Kidney capillary endothelial cell (primary cell): ENCODE data around the gene OR5AR1.
"Not testable (repeated sequence)": the region's sequence is repeated elsewhere in the genome, so short reads cannot be mapped to it uniquely, and the experiment has no call there.

Source experiments
- DNase-seq: peaks from one replicate; pipeline ENCODE4 v3.0.0-alpha.2; 2018; ENCODE audit warnings: low spot score

The OR5AR1 gene

DNA sequence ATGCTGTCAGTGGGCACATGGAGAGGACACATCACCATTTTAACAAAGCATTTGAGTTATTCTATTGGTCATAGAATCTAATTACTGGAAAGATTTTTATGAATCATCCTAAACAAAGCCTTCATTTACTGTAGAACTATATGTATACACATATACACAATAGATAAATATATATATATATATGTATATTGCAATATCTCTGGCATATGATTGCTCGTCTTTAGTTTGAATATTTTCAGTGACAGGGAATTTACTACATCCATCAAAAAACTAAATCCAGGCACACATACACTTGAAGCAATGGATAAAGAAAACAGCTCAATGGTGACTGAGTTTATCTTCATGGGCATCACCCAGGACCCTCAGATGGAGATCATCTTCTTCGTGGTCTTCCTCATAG, at the start of gene OR5AR1:
TSS of gene OR5AR1 (plus strand) at position 301 of the 400 bp plus-strand sequence. CDS start at position 301, 0 bp downstream.
- DNase-seq: no peak

DNA sequence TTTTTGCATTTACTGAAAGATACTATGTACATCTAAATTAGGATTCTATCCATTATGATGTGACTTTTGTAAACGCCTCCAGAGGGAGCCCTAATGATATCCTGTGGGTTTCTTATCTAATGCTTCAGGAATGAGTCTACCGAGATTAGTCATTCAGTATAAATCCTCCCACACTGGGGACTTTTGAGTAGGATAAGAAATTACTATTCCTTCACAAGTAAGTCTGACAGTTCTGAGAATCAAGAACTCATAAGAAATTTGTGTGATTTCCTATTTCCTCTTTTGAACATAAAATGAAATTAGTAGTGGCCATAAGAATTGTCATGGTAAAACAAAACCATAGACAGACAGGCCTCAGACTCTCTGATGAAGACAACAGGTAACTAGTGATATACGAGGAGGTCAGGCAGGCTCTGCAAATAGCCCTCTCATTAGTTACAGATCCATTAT, 38.8 kb upstream of the OR5AR1 start:
- peak; percentile 59 for DNase-seq

DNA sequence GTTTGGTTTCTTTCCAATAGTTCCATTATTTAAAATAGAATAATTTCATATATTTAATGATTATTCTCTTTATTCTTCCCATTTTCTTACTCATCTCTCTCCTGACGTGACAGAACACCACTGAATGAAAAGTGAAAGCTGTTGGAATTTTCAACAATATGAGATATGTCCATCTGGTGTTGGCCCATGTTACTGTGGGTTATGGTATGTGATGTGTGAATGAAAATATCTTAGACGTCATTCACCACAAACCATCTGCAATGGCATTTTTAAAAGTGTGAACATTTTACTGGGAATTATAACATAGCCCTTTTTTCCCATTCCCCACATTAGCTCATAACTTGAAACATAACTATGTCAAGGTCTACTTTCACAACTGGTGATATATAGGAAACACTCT, 37.5 kb upstream of the OR5AR1 start:
- no peak for DNase-seq

DNA sequence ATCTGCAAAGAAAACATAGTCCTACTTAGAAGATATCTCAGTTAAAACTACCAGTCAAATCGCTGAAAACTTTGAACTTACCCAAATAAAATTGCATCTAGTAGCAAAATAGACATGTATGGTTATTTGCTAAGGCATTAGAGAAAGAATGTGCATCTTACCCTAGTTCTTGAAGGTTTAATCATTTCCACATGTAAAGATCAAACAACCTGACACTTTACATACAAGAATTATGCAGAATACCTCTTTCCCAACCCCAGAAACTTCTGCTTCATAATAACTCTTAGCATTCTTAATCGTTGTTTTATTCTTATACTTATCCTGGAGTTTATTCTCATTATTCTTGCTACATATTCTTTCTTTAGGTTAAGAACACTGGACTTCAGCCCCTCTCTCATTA, 31.2 kb upstream of the OR5AR1 start:
- no peak for DNase-seq

DNA sequence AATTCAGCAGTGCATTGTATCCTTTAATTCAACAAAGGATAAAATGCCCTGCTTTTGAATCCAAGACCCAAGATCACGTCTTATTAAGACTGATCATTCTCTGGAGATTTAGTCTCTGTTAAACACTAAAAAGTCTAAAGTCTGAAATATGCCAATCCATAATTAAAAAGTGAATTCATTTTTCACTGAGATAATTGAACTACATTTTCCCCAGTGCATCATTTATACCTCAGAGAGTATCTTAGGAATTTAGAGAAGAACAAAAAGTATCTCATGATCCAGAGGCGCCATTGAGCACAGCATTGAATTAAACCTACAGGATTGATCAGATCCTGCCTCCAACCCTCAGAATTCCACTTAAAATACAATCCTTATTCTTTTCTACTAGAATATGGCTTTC, 26.6 kb upstream of the OR5AR1 start:
- no peak for DNase-seq

DNA sequence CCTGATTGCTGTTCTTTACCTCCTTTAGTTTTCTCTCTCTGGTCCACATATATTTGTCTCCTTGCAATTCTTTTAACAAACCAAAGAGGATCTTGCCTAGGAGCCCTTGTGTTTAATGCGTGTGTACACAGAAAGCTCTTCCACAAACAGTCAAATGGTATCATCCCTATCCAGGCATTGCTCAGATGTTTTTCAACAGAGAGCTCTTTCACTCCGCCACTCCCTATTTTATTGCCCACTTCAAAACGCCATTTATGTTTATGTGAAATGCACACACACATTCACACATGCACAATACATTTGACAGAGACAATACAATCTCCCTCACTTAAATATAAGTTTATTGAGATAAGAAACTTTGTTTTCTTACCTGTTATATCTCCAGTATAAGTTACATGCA, 26.0 kb upstream of the OR5AR1 start:
- DNase-seq: no peak

DNA sequence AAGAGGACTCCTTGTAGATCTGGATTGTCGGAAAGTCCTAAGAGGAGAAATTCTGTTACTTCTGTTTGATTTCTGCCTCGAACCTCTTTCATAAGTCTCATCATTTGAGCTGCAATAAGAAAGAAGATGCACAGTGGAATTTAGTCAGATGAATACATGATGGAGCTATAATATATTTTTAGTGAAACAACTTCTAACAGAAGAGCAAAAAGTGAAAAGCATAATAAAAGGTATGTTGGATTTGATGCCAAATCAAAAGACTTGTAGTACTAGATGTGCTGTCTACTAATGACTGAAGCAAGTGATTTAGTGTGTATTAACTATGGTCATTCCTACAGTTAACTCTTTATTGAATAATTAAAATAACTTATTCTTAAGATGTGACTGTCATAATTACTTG, 21.1 kb upstream of the OR5AR1 start, which contains the start of gene OR5AP2:
TSS of gene OR5AP2 (minus strand) at position 101 of the 400 bp plus-strand sequence. CDS start at position 101, 0 bp downstream.
- DNase-seq: no peak

DNA sequence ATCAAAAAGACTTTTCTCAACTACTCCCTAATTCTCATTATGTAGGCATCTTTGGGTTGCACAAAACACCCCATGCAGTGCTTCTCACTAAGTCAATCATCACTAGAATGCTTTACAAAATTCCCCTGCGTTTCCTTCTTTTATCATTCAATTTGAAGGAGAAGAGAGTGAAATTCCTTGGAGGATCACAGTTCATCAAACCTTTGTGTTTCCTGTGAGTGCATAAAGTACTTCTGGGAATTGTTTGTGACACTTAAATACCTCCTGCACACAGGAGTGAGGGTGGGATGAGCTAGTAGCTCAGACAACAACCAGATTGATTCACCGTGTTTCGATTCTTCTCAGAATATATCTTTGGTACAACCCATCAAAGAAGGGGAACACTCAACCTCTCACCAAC, 3.7 kb upstream of the OR5AR1 start:
- no peak for DNase-seq

DNA sequence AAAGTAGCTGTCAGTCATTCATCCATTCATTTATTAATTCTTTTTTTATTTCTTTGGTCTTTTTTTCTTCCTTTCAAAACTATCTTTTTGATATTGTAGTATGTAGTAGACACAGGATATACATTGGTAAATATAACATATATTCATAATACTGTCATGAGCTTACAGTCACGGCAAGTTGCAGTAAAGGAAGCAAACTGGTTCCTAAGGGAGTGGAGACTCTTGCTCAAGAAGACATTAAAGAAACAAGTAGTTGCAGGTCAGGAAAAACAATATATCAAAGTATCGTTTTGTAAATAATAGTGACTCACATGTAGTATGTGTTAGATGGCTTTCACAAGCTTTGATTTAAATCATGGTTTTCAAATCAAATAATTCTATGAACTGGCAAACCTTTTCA, 7.5 kb downstream of the OR5AR1 start:
- DNase-seq: no peak

DNA sequence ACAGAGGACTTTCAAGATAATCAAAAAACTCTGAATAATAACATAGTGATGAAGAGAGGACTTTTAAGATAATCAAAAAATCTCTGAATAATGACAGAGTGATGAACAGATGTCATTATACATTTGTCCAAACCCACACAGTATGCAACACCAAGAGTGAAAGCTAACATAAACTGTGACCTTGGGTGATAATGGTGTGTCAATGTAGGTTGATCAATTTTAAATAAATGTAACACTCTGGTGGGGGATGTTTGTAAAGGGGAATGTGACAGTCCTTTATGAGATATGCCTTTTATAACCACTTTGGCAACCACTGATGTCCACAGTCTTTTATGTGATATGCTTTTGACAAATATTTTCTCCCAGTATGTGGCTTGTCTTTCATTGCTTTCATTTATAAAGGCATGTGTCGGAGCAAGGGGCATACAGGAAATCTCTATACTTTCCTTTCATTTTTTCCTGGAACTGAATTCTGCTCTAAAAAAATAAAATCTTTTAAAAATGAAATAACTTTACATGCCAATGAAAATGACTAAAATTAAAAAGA, 25.1 kb downstream of the OR5AR1 start:
- DNase-seq: no peak

DNA sequence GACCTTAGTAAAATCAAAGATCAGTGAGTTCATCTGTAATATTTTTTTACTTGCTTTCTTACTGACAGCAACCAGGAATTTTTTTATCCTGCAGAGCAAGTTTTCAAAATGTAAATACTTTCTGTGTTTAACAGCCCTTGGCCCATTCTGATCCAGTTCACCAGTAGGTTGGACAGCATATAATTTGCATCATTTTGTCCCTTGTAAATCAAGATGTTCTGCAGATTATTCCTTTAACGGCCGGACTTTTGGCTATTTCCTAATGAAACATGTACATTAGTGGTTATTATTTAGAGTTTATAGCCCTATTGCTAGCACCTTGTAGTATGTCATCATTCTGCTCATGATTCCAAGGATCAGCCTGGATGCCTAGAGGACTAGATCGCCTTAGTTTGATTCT, 27.7 kb downstream of the OR5AR1 start:
- not testable (repeated sequence) for DNase-seq

DNA sequence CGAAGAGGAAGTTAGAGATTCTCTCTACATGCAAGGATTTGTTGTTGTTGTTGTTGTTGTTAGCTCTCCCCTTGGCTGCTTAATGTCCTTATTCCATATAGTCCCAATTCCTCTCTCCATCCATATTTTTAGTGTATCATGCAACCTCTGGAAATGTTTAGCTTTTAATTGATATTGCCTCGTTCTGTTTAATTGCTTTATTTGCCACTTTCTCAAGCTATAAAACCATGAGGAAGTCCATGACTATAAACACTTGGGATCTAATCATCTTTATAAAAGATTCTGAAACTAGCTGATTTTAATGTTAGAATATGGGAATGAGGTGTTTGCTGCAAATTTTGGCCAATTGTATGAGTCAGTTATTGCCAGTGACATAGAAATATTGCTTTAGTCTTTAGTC, 29.9 kb downstream of the OR5AR1 start:
- no peak for DNase-seq

DNA sequence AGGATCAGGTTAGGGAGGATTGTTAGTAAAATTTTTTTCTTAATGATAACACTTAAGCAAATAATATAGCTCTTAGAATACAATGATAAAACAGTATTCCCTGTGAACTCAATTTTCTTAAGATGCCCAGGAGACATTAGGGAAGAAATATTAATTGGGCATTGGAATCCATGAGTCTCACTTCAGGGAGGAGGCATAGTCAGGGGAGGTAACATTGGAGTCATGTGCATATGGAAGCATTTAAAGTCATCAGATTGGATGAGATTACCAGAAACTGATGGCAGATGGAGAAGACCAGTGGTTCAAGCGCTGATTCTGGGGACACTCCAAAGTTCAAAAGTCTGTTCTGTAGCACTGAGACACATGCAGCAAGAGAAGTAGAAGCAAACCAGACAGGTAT, 35.3 kb downstream of the OR5AR1 start, which contains the start of gene OR9G1:
TSS of gene OR9G1 (plus strand) at position 301 of the 400 bp plus-strand sequence. CDS start 1,293 bp downstream, outside the sequence.
- DNase-seq: no peak

DNA sequence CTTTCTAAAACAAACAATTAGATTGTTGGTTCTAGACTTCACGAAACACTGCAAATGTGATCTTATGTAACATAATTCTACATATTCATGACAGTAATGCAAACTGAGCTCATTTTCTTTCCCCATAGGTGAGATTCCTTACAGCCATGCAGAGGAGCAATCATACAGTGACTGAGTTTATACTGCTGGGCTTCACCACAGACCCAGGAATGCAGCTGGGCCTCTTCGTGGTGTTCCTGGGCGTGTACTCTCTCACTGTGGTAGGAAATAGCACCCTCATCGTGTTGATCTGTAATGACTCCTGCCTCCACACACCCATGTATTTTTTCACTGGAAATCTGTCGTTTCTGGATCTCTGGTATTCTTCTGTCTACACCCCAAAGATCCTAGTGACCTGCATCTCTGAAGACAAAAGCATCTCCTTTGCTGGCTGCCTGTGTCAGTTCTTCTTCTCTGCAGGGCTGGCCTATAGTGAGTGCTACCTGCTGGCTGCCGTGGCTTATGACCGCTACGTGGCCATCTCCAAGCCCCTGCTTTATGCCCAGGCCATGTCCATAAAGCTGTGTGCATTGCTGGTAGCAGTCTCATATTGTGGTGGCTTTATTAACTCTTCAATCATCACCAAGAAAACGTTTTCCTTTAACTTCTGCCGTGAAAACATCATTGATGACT, 36.9 kb downstream of the OR5AR1 start:
- DNase-seq: no peak

DNA sequence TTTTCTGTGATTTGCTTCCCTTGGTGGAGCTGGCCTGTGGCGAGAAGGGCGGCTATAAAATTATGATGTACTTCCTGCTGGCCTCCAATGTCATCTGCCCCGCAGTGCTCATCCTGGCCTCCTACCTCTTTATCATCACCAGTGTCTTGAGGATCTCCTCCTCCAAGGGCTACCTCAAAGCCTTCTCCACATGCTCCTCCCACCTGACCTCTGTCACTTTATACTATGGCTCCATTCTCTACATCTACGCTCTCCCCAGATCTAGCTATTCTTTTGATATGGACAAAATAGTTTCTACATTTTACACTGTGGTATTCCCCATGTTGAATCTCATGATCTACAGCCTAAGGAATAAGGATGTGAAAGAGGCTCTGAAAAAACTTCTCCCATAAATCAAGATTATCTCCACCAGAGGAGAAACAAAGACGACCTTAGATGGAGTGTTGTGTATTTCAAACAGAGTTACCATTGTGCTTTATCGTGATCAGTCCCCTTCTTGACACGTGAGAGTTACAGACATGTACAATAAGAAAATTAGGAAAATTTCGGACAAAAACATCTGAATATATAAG, 37.5 kb downstream of the OR5AR1 start:
- DNase-seq: no peak

DNA sequence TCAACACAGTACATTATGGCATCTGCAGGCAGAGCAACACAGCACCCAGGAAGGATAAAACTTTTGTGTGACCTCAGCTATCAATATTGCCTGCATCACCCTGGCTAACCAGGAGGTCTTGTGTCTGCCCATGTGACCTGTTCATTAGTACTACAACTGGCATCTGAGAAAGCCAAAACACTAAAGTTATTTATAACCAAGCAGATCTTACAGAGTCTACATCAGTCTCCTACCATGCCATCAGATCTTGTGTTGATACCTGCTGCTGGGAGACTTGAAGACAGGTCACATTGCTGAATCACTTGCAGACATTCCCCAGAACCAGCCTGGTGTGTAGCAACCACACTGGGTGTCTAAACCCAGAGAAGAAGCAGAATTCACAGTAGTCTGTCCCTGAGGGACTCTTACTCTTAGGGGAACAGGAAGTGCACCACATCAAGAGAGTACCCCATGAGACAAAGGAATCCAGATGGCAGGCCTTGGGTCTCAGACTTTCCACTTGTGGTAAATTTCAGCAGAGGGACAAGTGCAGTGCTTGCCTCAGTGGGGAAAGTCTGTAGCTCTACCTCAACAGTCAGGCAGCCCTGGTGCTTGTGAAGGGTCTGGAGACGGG, 42.4 kb downstream of the OR5AR1 start:
- no peak for DNase-seq

DNA sequence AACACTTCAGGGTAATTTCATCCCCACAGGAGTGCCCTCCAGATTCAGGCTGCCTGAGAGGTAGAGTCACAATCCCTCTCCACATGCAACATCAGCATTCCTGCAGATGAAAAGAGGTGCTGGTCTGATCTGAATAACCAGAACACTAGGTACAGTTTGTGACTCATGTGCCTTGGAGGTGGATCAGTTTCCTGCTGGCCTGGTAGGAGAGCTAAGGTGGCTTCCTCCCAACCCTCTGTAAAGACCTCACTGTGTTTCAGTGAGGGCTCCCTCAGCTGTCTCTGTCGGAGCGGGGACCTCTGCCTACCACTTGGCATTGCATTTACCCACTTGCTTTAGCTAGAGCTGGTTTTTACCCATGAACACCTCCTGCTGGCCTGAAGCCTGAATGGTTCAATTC, 43.0 kb downstream of the OR5AR1 start:
- no peak for DNase-seq

DNA sequence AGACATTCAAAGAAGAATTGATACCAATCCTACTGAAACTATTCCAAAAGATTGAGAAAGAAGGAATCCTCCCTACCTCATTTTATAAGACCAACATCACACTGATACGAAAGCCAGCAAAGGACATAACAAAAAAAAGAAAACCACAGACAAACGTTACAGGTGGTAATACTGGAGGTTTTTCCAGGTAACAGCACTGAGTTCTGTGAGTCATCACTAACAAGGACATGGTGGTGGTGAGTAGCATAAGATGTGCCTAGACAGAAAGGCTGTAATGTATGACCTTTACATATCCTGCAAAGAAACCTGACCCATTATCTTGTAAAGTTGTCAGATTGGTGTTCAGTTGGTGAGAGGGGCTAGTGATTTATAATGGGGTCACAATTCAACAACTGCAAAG, 50.7 kb downstream of the OR5AR1 start:
- DNase-seq: no peak
